CD4-positive, alpha-beta T cell (primary cell): Measurements from ENCODE around the gene MIER1. TPM values are rescaled to one million over a fixed set of nuclear protein-coding genes. Genes with fewer than 3 reads are reported as not detected.

ENCODE experiments used
- ATAC-seq: fragments of 200-7000 bp; cut with Tn5 transposase; one replicate; pipeline ENCODE4 v1.10.0; 2022; ENCODE audit warnings: mild to moderate bottlenecking; ENCODE audit not compliant: poor library complexity
- CTCF ChIA-PET: fragments of 350-600 bp; sonication (Branson Sonifier 250); formaldehyde crosslinking; loops from one replicate; lab custom pipeline; 2021; ENCODE audit warnings: antibody characterized with exemption, inconsistent platforms; lab: Charles Lee
- POLR2A ChIA-PET: fragments of 350-600 bp; sonication (Branson Sonifier 250); formaldehyde crosslinking; loops from one replicate; lab custom pipeline; 2021; ENCODE audit warnings: antibody characterized with exemption, inconsistent platforms; lab: Charles Lee
- DNase-seq, 14 experiments: peaks; one replicate each; pipeline ENCODE4 v3.0.0-alpha.2; 2013 to 2020; ENCODE audit warnings: mixed read lengths in 2 of 14
- H3K27ac ChIP-seq, 2 donors: one replicate each; pipeline versions ENCODE4 v1.5.1 to v1.7.0; 2013; ENCODE audit warnings: low read length in 2 of 2, low read depth in 1 of 2, mild to moderate bottlenecking in 1 of 2
- H3K27me3 ChIP-seq, 2 experiments: 1 replicate in 1 of 2; 2 replicates in 1 of 2; pipeline versions ENCODE4 v1.6.1 to v1.7.0; 2013; ENCODE audit warnings: low read length in 2 of 2, control low read depth in 1 of 2, mild to moderate bottlenecking in 1 of 2, moderate library complexity in 1 of 2; ENCODE audit not compliant: insufficient read depth in 2 of 2, control insufficient read depth in 1 of 2
- H3K36me3 ChIP-seq: one replicate; pipeline ENCODE4 v1.6.1; 2013; ENCODE audit warnings: low read length, control low read depth; ENCODE audit not compliant: insufficient read depth
- H3K4me1 ChIP-seq: one replicate; pipeline ENCODE4 v1.6.1; 2013; ENCODE audit warnings: low read length, control low read depth; ENCODE audit not compliant: insufficient read depth
- H3K4me3 ChIP-seq: one replicate; pipeline ENCODE4 v1.5.1; 2013; ENCODE audit warnings: mild to moderate bottlenecking, low read length, moderate library complexity
- H3K9me3 ChIP-seq, 2 experiments: 1 replicate in 1 of 2; 2 replicates in 1 of 2; pipeline versions ENCODE4 v1.6.1 to v1.7.0; 2013; ENCODE audit warnings: low read length in 2 of 2, mild to moderate bottlenecking in 2 of 2, control low read depth in 1 of 2, moderate library complexity in 1 of 2; ENCODE audit not compliant: control insufficient read depth in 1 of 2, insufficient read depth in 1 of 2
- H3K27ac Mint-ChIP-seq: one replicate; pipeline ENCODE4 v1.8.0; 2020; ENCODE audit warnings: mixed read lengths
- H3K27me3 Mint-ChIP-seq: one replicate; pipeline ENCODE4 v1.8.0; 2021; ENCODE audit warnings: mixed read lengths
- H3K36me3 Mint-ChIP-seq: one replicate; pipeline ENCODE4 v1.8.0; 2021; ENCODE audit warnings: low read depth, mixed read lengths
- H3K4me1 Mint-ChIP-seq: one replicate; pipeline ENCODE4 v1.8.0; 2021; ENCODE audit warnings: low read depth, mixed read lengths
- H3K4me3 Mint-ChIP-seq: one replicate; pipeline ENCODE4 v1.8.0; 2020; ENCODE audit warnings: mild to moderate bottlenecking, mixed read lengths
- H3K9me3 Mint-ChIP-seq: one replicate; pipeline ENCODE4 v1.8.0; 2020; ENCODE audit warnings: mixed read lengths
- intact Hi-C, 2 experiments: fragments of 100-400 bp; cut with DNase I in 1 of 2; cut with micrococcal nuclease in 1 of 2; formaldehyde crosslinking; loops; one replicate each; pipeline versions ENCODE4 v1.15.1 to v1.9.0; 2023 to 2025; cut with DNase I, micrococcal nuclease
- total RNA-seq, 174 experiments: library from RNA in 2 of 174; stranded (reverse) in 2 of 174; gene quantifications; one replicate each; pipeline ENCODE4 v1.2.3 and lab custom pipeline; 2021 to 2026
- TF ChIP-seq, protein P1 (sequence below): fragments of 200-600 bp; IDR thresholded peaks from one replicate; pipeline ENCODE4 v1.8.0; 2022; ENCODE audit warnings: antibody characterized with exemption, mild to moderate bottlenecking

The MIER1 gene
- total RNA-seq, 2 experiments from 2014 or later: 106 to 107 TPM

DNA sequence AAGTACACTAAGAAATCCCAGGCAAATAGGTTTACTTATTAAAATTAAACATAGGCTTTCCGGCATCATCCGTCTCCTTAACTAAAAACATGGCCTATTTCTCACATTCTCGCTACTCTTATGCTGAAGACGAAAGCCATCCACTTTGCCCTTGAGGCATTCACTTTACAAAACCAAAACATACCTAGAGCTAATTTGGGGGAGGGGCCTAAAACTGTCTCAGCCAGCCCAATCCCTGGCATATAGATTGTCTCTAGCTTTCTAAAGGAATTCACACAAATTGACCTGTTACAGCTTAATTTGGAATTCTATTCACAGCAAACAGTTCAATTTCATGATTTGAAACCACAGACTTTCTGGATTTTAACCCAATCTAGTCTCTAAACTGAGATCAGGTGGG is 94.3 kb downstream of the MIER1 start:
- Mint-ChIP-seq H3K27me3 (no peaks in the 10 kb centered on the region), H3K4me1 (no peaks in the 10 kb centered on the region), H3K36me3 (peaks cover 75% of the 10 kb centered on the region), H3K9me3 (no peaks in the 10 kb centered on the region), H3K27ac (no peak overlapping the region), H3K4me3 (no peak overlapping the region)
- peaks cover 44% of the 10 kb centered on the region for H3K36me3 ChIP-seq
- peaks cover 0 to 3% of the 10 kb centered on the region in 2 experiments for H3K9me3 ChIP-seq
- CTCF ChIA-PET: no interaction called here
- no peaks in the 10 kb centered on the region for H3K27me3 ChIP-seq
- DNase-seq: no peak
- H3K4me3 ChIP-seq: no peak overlapping the region
- H3K4me1 ChIP-seq: no peaks in the 10 kb centered on the region
- no peak for ATAC-seq
- no peak overlapping the region for H3K27ac ChIP-seq
- POLR2A ChIA-PET: interaction anchor here (1.2 kb wide), 1 partner anchor 23 kb away, joined by 3 read pairs; no protein-coding TSS in a partner anchor
- TF ChIP-seq, protein P1, sequence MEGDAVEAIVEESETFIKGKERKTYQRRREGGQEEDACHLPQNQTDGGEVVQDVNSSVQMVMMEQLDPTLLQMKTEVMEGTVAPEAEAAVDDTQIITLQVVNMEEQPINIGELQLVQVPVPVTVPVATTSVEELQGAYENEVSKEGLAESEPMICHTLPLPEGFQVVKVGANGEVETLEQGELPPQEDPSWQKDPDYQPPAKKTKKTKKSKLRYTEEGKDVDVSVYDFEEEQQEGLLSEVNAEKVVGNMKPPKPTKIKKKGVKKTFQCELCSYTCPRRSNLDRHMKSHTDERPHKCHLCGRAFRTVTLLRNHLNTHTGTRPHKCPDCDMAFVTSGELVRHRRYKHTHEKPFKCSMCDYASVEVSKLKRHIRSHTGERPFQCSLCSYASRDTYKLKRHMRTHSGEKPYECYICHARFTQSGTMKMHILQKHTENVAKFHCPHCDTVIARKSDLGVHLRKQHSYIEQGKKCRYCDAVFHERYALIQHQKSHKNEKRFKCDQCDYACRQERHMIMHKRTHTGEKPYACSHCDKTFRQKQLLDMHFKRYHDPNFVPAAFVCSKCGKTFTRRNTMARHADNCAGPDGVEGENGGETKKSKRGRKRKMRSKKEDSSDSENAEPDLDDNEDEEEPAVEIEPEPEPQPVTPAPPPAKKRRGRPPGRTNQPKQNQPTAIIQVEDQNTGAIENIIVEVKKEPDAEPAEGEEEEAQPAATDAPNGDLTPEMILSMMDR: no peak
- intact Hi-C loops: no loop called here

DNA sequence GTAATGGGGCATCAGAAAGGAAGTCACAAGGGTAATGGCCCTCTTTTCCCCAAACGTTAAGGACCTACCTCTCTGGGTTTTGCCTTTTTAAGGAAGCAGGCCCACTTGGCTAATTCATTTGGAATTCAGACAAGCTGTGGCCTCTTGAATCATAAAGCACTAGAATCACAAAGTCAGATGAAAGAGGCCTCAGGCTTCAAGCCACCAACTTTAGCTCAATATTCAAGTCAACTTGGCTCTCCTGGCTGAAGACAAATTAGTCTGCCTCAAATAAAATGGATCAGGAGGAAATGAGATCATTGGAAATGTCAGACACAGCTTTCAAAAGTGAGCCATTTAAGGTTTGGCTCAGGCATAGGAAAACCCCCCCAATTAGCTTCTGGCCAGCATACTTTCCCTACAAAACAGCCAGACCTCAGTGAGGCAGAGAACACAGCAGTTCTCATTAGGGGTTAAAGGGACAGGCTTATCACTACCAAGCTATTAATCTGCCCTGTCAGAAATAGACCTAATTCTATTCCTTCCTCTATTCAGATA is 94.9 kb downstream of the MIER1 start:
- ChIA-PET CTCF (interaction anchor here (1.2 kb wide), 1 partner anchor 8 kb away, joined by 3 read pairs; no protein-coding TSS in a partner anchor), POLR2A (no interaction called here)
- Mint-ChIP-seq H3K4me1 (no peaks in the 10 kb centered on the region), H3K36me3 (peaks cover 75% of the 10 kb centered on the region), H3K27me3 (no peaks in the 10 kb centered on the region), H3K27ac (no peak overlapping the region), H3K9me3 (no peaks in the 10 kb centered on the region), H3K4me3 (no peak overlapping the region)
- ATAC-seq: no peak
- Histone ChIP-seq H3K27ac (no peak overlapping the region), H3K9me3 (peaks cover 0 to 3% of the 10 kb centered on the region in 2 experiments), H3K4me1 (no peaks in the 10 kb centered on the region), H3K36me3 (peaks cover 49% of the 10 kb centered on the region), H3K4me3 (no peak overlapping the region), H3K27me3 (no peaks in the 10 kb centered on the region)
- DNase-seq: no peak
- intact Hi-C loops: no loop called here
- TF ChIP-seq, protein P1: no peak

DNA sequence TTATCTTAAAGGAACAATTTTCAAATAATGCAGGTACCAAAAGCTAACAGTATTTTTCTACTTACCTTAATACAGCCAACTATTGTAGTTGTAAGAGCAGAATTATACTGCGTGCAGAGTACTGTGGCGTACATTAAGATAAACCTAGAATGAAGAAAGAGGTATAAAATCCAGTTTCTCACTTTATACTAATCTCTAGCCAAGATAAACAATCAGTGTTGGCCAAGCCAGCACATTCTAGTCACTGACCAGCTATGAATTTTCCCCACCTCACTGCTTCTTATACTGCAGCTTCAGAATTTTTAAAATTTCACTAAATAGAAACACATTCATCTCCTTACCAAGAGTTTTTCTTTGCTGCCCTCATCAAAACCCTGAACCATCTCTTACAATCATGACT is 95.5 kb downstream of the MIER1 start:
- H3K9me3 ChIP-seq: peaks cover 0 to 1% of the 10 kb centered on the region in 2 experiments
- ChIA-PET POLR2A (no interaction called here), CTCF (interaction anchor here (1.2 kb wide), 1 partner anchor 9 kb away, joined by 3 read pairs; no protein-coding TSS in a partner anchor)
- DNase-seq: no peak
- peaks cover 80% of the 10 kb centered on the region for H3K36me3 Mint-ChIP-seq
- H3K27me3 Mint-ChIP-seq: no peaks in the 10 kb centered on the region
- no peak overlapping the region for H3K27ac Mint-ChIP-seq
- no peak overlapping the region for H3K27ac ChIP-seq
- intact Hi-C loops: no loop called here
- TF ChIP-seq, protein P1: no peak
- no peaks in the 10 kb centered on the region for H3K4me1 ChIP-seq
- no peaks in the 10 kb centered on the region for H3K4me1 Mint-ChIP-seq
- no peaks in the 10 kb centered on the region for H3K9me3 Mint-ChIP-seq
- H3K36me3 ChIP-seq: peaks cover 49% of the 10 kb centered on the region
- no peaks in the 10 kb centered on the region for H3K27me3 ChIP-seq
- no peak overlapping the region for H3K4me3 Mint-ChIP-seq
- no peak for ATAC-seq
- H3K4me3 ChIP-seq: no peak overlapping the region
